Retina (tissue), 1 donor: Measurements from ENCODE around the gene NFIA.
A peak's percentile ranks its signal among the peaks of the same experiment; 100 is the strongest.

Experiments used
- DNase-seq: peaks from one replicate; pipeline ENCODE4 v3.0.0-alpha.2; 2016

The NFIA gene

DNA sequence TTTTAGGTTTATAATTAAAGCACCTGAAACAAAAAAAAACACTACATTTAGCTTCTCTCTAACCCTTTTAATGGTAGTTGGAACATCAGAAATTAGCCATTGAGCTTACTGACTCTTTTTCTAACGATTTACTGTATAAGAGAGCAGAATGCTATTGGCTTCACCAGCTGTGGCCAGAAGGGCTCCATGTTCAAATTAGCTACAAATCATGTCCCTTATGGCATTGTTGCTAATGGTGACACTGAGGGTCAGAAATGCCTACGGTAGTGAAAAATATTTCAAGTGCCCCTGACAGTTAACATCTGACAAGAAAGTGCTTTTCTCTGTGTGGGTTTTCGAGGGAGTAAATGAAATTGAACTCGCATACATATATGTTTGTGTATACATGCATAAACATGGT, 232.7 kb downstream of the NFIA start:
- DNase-seq = no peak

- no peak for DNase-seq
These were observed 234.1 kb downstream of the NFIA start for GRCh38 chr1:61316493-61316892.

- no peak for DNase-seq
These were observed 236.2 kb downstream of the NFIA start for GRCh38 chr1:61318319-61319125.

DNA sequence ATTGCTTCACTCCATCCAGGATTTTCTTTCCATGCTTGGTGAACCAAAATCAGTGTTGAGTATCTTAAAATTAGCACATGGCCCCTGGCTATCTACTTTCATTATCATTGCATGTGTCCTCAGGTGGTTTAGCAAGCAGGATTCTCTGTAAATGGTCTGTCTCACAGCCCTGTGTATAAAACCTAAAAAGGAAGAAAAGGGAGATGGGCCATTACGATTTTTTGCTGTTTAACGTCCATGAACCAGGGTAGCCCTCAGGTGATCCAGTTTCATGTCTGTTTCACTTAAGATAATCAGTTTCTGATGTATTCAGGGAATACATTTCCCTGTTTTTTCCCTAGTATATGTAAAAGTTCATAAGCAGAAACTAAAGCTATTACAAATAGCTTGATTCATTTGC, 238.2 kb downstream of the NFIA start:
- DNase-seq = no peak

DNA sequence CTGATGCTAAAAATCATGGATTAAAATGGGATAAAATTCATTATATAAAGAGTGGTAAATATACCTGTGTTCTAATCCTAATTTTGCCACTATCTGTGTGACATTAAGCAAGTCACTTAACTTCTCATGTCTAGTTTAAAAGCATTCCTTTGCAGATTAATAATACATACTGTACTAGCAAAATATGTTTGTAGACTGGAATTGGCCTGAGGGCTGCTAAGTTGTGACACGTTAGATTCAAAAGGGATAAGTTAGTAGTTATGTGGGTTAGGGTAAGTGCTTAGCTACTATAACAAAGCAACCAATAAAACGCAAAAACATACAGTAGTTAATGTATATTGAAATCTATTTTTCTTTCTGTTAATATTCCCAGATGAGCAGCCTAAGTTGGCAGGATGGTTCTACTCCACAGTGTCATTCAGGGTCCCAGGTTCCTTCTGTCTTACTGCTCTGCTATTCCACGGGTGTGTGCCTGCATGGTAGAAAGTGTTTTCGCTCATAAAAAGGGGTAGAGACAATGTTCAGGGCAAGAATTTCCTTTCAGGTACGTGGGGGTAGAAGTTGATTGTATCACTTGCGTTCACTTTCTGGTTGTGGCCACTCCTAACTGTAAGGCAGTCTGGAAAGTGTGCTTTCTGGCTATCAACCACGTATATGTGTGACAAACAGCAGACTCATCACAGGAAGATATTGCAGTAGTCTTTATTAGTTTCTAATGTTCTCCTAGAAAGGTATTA, 239.8 kb downstream of the NFIA start:
- DNase-seq = no peak

DNA sequence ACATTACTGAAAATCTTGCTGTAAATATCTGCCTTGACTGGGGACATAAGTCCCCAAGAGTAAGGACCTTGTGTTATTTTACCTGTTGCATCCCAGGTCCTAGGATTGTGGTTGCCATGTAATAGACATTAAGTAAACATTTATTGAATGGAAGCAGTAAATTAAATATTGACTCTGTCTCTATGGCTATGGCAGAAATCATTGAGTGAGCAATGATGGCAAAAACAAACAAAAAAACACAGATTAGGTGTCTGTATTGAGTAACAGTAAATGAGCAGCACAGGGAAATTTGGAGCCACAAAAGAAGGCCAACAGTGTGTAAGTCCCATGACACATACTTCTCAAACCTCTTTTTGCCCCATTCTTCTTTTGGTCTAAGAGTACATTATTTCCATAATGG, 240.4 kb downstream of the NFIA start:
- no peak for DNase-seq

DNA sequence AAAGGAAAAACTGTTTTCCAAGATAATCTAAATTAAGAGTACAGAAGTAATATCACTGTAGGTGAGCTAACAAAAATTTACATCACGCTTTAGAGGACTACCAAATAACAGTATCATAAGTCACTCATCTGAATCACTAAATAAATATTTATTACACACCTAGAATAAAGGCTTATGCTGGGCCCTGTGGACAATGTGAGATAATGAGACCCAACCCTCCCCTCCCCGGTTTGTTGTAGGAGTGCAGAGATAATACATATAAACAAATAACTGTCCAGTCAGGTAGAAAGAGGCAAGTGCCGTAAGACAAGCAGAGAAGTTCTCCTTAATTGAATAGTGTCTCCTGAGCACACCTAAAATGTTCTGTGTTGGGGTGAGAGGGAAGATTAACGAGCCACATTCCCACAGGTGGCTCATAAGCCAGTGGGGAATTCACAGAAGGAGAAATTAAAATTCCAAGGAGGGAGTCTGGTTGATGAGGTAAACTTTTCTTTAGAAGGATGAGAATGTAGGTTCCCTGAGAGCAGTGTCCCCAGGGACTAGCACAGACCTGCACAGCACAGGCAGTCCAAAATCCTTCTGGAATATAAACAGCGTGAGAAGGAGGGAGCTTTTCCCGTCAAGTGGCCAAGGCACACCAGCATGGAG, 241.4 kb downstream of the NFIA start:
- DNase-seq = no peak

GRCh38 chr1:61326713-61327112, 244.4 kb downstream of the NFIA start:
- DNase-seq = no peak

DNA sequence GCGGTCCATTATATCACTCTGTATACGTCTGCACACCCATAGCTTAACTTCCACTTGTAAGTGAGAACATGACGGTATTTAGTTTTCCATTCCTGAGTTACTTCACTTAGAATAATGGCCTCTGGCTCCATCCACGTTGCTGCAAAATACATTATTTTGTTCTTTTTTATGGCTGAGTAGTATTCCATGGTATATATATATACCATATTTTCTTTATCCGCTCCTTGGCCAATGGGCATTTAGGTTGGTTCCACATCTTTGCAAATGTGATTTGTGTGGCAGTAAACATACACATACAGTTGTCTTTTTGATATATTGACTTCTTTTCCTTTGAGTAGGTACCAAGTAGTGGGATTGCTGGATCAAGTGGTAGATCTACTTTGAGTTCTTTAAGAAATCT, 245.1 kb downstream of the NFIA start:
- DNase-seq = no peak

GRCh38 chr1:61329556-61329955, 247.2 kb downstream of the NFIA start:
- DNase-seq = no peak

DNA sequence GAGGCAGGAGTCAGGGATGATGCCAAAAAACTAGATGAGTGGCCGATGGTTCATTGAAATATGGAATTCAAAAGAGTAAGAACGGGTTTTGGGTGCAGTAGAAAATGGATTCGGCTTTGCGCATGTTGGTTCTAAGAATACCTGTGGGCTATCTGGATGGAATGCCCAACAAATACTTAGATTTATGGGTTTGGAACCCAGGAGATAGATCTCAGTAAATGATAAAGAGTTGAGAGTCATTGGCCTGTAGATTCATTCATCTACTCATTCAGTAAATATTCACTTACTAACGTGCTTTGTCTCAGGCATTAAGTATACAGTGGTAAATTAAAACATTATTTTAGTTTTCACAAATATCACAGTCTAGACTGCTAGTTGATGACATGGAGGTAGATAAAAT, 247.7 kb downstream of the NFIA start:
- DNase-seq = no peak

DNA sequence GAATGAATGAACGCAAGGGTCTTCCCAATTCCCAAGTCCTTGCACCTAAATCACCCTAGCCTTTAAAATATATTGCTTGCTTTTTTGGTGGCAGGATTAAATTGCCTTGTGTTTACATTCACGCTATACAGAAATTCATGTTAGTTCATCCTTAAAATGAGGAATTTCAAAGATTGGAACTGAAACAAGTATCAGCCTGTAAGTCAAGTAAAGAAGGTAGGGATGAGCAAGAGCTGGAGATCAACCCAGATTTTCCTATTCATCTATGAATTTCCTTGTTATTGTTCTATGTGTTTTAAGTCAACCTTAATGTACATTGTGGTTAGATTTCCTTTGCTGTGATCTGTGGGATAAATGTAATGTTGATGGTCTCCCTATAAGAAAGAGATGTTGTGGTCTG, 248.2 kb downstream of the NFIA start:
- no peak for DNase-seq

DNA sequence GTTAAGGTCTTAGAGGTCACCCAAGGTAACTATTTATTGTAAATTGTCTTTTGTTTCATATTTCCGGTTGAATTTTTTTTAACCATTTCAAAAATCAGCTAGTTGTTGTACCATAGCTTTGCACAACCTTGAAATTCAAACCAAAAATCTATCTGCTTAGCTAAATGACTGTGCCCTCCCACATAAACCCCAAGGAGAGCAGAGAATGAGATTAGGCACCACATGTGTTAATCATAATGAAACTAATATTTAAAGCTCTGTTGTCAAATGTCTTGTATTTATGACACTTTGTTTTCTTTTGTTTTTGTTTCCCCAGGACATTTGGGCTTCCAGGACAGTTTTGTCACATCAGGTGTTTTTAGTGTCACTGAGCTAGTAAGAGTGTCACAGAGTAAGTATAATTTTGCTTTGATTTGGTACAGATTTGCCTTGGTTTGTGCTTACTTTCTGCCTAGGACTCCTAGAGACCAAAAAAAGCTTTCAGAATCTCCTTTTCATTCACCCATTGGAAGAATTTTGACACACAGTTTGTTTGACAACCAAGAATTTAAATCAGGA, 249.9 kb downstream of the NFIA start:
- no peak for DNase-seq

GRCh38 chr1:61332796-61333195, 250.4 kb downstream of the NFIA start:
- DNase-seq = no peak

DNA sequence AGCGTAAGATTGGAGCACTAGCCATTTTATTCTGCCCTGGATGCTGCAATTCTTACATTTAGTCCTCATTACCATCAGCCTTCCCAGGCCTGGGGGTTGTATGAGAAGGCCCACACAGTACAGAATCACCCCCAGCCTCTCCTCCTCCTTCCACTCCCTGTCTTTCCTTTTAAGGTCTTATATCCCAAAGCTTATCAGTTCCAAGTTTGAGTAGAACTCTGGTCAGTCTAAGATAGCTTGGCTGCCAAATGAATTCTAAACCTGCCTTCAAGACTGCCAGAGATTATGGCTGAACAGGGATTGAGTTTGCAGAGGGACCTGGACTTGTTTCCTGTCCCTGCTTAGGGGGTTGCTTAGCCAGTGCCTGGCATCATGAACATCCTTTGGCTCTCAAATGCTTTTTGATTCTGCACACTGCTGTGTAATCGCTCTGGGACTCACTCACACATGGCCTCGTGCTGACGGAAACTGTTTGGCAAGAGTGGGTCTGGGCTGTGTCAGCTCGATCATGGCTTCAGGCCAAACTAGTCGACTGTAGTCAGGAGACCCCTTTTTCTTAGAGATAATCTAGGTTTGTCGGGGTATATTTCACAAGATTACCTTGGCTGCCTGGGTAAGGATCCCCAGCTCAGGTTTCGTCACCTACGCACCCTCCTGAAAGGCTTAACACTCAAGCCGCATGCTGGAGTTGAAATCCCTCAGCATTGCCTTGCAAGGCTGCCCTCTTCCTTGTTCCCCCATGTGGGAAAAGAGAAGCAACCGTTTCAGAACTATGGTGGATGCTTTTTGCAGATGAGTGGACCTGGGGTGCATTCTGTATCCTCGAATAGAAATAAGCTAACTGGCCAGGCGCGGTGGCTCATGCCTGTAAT, 252.6 kb downstream of the NFIA start:
- no peak for DNase-seq

DNA sequence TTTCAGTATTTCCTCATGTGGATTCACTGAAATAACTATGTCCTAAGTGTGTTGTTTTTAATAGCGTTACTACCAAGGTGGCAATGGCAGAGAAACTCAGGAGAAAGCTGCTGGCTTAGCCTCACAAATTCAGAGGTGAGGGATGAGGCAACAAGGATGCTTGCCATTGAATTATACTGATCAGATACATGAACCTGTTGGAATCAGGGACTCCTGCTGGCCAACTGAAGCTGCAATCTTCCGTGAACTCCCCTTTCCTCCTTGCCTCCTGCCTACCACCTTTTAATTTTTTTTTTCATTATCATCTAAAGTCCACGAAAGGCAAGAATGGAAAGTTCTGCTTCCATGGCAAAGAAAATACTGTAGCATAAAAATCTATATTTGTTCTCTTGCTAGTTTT, 254.7 kb downstream of the NFIA start:
- DNase-seq = no peak

DNA sequence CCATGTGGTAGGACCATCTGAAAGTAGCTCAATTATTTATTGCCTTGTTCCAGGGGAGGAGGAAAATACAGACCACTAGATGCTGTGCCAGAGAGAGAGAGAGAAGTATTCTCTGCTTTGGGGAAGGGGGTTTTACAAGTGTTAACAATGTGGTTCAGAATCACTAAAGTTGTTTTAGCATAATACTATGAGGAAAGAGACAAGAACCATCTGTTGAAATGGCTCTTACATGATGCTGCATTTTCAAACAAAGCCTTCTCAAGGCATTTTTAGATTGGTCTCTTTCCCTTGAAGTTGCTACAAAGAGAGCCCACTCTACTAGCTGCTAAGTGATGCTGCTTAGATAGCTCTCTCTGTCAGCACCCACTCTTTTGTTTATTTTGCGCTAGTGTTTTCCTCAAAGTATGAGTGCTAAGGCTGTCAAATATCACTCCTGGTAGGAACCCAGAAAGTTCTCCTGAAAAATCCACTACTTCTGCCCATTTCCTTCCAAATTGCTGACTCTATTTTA, 255.1 kb downstream of the NFIA start:
- DNase-seq = peak; percentile 29

GRCh38 chr1:61337981-61338848, 255.9 kb downstream of the NFIA start:
- DNase-seq = peak; percentile 74

DNA sequence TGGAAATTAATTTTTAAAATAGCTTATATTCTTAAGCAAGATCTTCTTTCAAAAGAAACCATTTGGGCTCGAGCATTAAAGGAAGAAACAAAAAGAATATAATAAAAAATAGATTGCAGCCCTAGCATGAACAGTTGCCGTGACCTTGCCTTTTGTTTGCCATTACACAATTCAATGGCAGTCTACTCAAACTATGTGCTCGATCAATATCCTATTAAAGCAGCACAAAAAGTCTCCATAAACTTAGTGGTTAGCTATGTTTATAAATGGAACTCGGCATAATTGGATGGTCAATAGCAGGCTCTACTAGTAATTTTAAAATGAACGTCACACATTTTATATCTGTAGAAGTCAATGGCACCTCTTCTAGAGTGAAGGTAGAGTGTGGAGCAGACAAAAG, 256.5 kb downstream of the NFIA start:
- DNase-seq = no peak

DNA sequence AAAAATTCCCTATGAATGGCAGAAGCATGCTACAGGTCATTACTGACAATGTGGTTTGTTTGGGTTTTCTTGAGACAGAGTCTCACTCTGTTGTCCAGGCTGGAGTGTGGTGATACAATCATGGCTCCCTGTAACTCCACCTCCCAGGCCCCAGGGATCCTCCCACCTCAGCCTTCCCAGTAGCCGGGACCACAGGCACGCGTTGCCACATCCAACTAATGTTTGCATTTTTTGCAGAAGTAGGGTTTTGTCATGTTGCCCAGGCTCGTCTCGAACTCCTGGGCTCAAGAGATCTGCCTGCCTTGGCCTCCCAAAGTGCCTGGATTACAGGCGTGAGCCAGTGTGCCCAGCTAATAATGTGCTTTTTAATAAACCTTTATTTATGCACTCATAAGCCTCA, 259.1 kb downstream of the NFIA start:
- DNase-seq = no peak

- DNase-seq = no peak
These were observed 261.5 kb downstream of the NFIA start for GRCh38 chr1:61343734-61344420.
